Skeletal muscle satellite cell (primary cell): ENCODE data around the gene EIF4E1B.

Source experiments
- H3K27me3 ChIP-seq: 2 replicates; pipeline ENCODE4 v1.7.0; 2013; ENCODE audit warnings: low read length; ENCODE audit not compliant: control insufficient read depth, insufficient read depth
- H3K36me3 ChIP-seq: 2 replicates; pipeline ENCODE4 v1.7.0; 2013; ENCODE audit warnings: mild to moderate bottlenecking, control low read depth, low read length; ENCODE audit not compliant: insufficient read depth
- H3K4me1 ChIP-seq: 2 replicates; pipeline ENCODE4 v1.7.0; 2013; ENCODE audit warnings: low read length; ENCODE audit not compliant: control insufficient read depth, insufficient read depth
- H3K4me2 ChIP-seq: 2 replicates; pipeline ENCODE4 v1.7.0; 2013; ENCODE audit warnings: mild to moderate bottlenecking, low read length
- H3K4me3 ChIP-seq: 2 replicates; pipeline ENCODE4 v1.7.0; 2013; ENCODE audit warnings: low read length
- H3K9ac ChIP-seq: 2 replicates; pipeline ENCODE4 v1.7.0; 2013; ENCODE audit warnings: mild to moderate bottlenecking, low read depth, low read length, moderate library complexity
- H3K9me3 ChIP-seq: replicated peaks from 2 replicates; pipeline ENCODE4 v1.7.0; 2013; ENCODE audit warnings: mild to moderate bottlenecking, control low read depth, low read length

The EIF4E1B gene

DNA sequence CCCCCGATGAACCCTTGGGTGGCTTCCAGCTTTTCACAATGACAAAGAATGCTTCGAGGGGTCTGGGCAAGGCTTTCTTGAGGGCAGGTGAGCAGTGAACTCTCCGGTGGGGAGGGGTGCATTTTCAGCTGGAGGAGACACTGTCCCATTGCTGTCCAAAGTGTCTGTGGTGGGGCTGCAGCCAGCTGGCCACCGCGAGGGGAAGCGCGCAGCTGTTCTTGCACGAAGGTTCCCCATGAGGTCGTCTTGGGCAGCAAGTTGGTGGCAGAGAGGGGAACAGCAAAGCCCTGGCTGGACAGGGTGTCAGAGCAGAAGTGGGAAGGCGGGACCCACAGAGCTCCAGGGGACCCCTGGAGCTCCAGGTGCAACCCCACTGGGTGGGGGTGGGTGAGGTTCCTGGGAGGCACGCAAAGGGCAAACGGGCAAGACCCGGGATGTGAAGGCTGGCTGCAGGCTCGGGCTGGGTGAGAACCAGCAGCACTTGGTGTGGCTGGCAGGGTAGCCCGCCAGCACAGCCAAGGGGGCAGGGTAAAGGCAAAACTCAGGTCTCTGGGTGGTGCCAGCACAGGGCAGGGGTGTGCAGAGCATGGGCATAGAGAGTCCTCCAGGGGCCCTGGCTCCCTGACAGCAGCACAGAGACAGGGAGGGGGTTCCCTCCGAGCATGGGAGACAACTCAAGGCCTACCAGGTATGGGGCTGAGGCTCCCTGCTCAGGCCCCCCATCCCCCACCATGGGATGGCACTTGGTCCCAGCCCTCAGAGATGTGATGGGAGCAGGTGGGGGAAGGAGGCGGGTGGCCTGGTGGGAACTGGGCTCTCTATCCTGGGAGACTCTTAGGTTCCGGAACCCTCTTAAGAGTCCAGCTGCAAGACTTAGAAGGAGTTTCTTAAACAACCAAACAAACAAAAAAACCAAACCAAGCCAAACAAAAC lies 43.4 kb downstream of the EIF4E1B start:
- no peak overlapping the region for H3K4me3 ChIP-seq
- no peaks in the 10 kb centered on the region for H3K9me3 ChIP-seq
- H3K36me3 ChIP-seq = no peaks in the 10 kb centered on the region
- H3K27me3 ChIP-seq = peaks cover 43% of the 10 kb centered on the region
- no peak overlapping the region for H3K9ac ChIP-seq
- peaks cover 8% of the 10 kb centered on the region for H3K4me1 ChIP-seq
- no peak overlapping the region for H3K4me2 ChIP-seq

DNA sequence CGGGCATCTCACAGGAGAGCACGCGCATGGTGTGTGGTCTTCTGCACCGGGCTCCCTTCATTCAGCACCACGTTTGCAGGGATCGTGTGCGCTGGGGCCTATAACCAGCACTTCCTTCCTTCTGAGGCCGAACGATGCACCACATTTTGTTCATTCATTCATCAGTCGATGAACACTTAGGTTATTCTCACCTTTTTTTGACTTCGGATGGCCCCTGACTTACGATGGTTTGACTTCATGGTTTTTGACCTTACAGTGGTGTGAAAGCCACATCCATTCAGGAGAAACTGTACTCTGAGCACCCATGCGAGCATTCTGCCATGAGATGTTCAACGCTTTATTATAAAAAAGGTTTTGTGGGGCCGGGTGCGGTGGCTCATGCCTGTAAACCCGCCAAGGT lies 44.3 kb downstream of the EIF4E1B start:
- peaks cover 34% of the 10 kb centered on the region for H3K27me3 ChIP-seq
- no peak overlapping the region for H3K9ac ChIP-seq
- H3K4me2 ChIP-seq = no peak overlapping the region
- peaks cover 8% of the 10 kb centered on the region for H3K4me1 ChIP-seq
- no peak overlapping the region for H3K4me3 ChIP-seq
- H3K36me3 ChIP-seq = no peaks in the 10 kb centered on the region
- H3K9me3 ChIP-seq = no peaks in the 10 kb centered on the region

DNA sequence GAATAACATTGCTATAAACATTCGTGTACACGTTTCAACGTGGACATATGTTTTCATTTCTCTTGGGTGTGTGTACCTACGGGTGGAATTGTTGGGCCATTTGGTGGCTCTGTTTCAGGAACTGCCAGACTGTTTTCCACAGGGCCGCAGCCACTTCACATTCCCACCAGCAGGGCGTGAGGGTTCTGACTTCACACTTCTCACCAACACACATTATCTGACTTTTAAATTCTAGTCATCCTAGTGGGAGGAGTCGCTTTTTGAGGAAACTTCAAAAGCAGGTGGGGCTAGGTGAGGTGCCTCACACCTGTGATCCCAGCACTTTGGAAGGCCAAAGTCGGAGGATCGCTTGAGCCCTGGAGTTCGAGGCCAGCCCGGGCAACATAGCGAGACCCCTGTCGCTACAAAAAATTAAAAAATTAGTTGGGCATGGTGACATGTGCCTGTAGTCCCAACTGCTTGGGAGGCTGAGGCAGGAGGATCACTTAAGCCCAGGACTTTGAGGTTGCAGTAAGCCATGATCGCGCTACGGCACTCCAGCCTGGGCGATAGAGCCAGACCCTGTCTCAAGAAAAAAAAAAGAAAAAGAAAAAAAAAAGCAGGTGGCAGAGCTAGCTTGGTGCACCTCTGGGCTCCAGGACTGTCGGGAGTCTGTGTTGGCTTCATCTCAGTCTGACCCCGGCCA lies 45.3 kb downstream of the EIF4E1B start:
- Histone ChIP-seq H3K9ac (no peak overlapping the region), H3K4me1 (peaks cover 8% of the 10 kb centered on the region), H3K27me3 (peaks cover 25% of the 10 kb centered on the region)

DNA sequence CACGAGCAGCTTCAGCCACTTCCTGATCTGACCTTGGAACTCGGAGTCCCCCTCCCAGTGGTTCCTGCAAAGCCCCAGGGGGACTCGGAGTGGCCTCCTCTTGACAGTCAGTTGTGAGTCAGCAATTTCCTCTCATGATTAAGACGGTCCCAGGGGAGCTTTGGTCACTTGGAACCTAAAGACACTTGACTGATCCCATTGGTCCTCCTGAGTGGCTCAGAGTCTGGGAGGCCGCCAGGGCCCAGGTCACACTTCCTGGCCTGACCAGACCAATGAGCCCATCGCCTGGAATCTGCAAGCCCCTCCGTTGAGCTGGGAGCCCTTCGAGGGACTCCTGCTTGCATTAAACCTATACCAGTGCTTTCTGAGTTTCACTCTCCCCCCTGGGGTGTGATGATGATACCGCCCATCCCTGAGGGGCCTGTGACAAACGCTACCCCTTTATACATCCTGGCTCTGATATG lies 45.9 kb downstream of the EIF4E1B start:
- H3K9me3 ChIP-seq = no peaks in the 10 kb centered on the region
- peaks cover 25% of the 10 kb centered on the region for H3K27me3 ChIP-seq
- H3K36me3 ChIP-seq = no peaks in the 10 kb centered on the region
- H3K4me2 ChIP-seq = no peak overlapping the region
- no peak overlapping the region for H3K9ac ChIP-seq
- H3K4me3 ChIP-seq = no peak overlapping the region
- H3K4me1 ChIP-seq = peaks cover 8% of the 10 kb centered on the region

More for the DNA sequence above, 45.3 kb downstream of the EIF4E1B start:
- H3K9me3 ChIP-seq = no peaks in the 10 kb centered on the region
- no peak overlapping the region for H3K4me2 ChIP-seq
- H3K4me3 ChIP-seq = no peak overlapping the region
- no peaks in the 10 kb centered on the region for H3K36me3 ChIP-seq

GRCh38 chr5:176677209-176677939 lies 46.9 kb downstream of the EIF4E1B start:
- Histone ChIP-seq H3K27me3 (peaks cover 24% of the 10 kb centered on the region), H3K9ac (no peak overlapping the region), H3K36me3 (no peaks in the 10 kb centered on the region), H3K9me3 (no peaks in the 10 kb centered on the region), H3K4me1 (peaks cover 8% of the 10 kb centered on the region), H3K4me3 (no peak overlapping the region), H3K4me2 (no peak overlapping the region)

- no peaks in the 10 kb centered on the region for H3K36me3 ChIP-seq
- H3K4me1 ChIP-seq = peaks cover 8% of the 10 kb centered on the region
- no peak overlapping the region for H3K4me3 ChIP-seq
- H3K9me3 ChIP-seq = no peaks in the 10 kb centered on the region
- H3K27me3 ChIP-seq = peaks cover 30% of the 10 kb centered on the region
- no peak overlapping the region for H3K4me2 ChIP-seq
- no peak overlapping the region for H3K9ac ChIP-seq
Observed at GRCh38 chr5:176678584-176678983, 48.1 kb downstream of the EIF4E1B start.

DNA sequence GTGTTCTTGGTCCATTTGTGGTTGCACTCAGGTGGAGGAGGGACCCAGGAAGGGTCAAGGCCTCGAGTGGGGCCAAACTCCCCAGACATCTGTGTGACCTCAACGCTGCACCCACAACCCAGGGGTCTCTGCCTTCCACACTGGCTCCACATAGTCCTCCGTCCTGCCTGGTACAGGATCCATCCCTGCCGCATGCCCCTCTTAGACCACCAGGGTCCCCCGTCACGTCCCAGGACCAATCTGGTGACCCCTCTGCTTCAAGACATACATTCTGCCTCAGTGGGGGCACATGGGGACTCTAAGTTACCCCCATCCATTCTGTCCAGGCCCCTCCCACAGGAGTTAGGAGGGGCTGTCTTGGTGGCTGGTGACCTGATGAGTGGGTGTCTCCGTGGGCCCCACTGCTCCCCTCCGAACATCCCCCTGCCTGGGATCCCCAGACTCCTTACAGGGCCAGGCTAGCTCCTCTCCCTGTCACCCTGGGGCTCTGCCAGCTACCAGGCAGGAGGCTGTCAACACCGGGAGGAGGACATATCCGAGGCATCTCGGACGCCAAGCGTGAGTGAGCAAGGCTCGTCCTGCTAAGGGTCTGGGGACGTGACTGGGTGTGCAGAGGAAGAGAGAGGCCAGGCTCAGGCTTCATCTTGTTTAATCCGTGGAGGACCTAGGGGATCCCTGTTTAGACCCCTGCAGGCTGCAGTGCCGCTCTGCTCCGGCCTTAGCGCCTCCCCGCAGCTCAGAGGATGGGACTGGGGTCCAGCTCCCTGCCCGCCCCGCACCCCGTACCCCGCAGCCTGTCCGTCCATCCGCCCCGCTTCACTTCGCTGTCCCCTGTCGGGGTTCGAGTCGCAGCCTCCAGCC lies 49.1 kb downstream of the EIF4E1B start:
- Histone ChIP-seq H3K4me3 (no peak overlapping the region), H3K9me3 (no peaks in the 10 kb centered on the region), H3K9ac (no peak overlapping the region)

DNA sequence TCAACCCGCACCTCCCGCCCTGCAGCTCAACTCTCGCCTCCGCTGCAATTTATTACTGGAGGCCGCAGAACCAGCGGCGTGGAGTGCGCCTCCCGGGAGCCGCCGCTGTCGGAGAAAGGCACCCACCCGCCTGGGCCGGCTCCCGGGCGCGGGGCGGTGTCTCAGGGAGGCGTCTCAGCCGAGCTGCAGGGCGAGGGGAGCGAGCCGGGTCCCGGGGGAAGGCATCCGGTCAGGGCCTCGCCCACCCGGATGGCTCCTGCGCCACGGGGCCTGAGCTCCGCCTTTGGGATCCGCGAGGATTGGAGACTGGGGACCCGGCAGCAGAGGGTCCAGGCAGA lies 49.7 kb downstream of the EIF4E1B start:
- no peak overlapping the region for H3K4me2 ChIP-seq
- H3K4me3 ChIP-seq = no peak overlapping the region
- peaks cover 31% of the 10 kb centered on the region for H3K27me3 ChIP-seq
- H3K9me3 ChIP-seq = no peaks in the 10 kb centered on the region
- no peak overlapping the region for H3K9ac ChIP-seq
- H3K36me3 ChIP-seq = no peaks in the 10 kb centered on the region
- peaks cover 8% of the 10 kb centered on the region for H3K4me1 ChIP-seq

More for the DNA sequence above, 49.1 kb downstream of the EIF4E1B start:
- Histone ChIP-seq H3K36me3 (no peaks in the 10 kb centered on the region), H3K4me2 (no peak overlapping the region), H3K4me1 (peaks cover 8% of the 10 kb centered on the region), H3K27me3 (peaks cover 28% of the 10 kb centered on the region)

DNA sequence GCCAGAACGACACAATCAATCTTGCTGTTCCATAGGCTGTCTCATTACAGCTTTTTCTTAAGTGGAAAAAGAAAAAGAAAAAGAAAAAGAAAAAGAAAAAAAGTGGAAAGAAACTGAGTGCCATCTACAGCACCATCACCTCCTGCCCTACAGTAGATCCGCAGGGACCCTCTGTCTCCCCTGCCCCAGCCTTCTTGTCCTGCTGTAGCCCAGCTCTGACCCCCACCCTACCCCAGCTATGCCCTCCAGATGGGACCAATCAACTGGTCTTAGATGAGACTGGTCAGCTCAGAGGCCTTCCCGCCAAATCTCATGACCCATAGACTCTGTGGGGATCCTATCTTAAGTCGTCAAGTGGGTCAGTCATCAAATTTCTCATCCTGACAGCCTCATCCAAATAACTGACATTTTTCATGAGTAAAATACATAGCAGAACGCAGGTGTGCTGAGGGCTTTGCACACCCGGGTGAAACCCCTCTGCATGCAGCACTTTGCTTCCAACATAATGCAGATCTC lies 51.6 kb downstream of the EIF4E1B start:
- H3K36me3 ChIP-seq = no peaks in the 10 kb centered on the region
- H3K9me3 ChIP-seq = no peaks in the 10 kb centered on the region
- H3K4me2 ChIP-seq = no peak overlapping the region
- H3K4me1 ChIP-seq = no peaks in the 10 kb centered on the region
- H3K27me3 ChIP-seq = peaks cover 34% of the 10 kb centered on the region
- no peak overlapping the region for H3K4me3 ChIP-seq
- no peak overlapping the region for H3K9ac ChIP-seq

GRCh38 chr5:176685010-176685409 lies 54.5 kb downstream of the EIF4E1B start:
- Histone ChIP-seq H3K36me3 (no peaks in the 10 kb centered on the region), H3K4me2 (no peak overlapping the region), H3K4me3 (no peak overlapping the region), H3K9ac (no peak overlapping the region), H3K4me1 (no peaks in the 10 kb centered on the region), H3K27me3 (peaks cover 31% of the 10 kb centered on the region), H3K9me3 (no peaks in the 10 kb centered on the region)
